Dermis microvascular lymphatic vessel endothelial cell (primary cell): ENCODE data around the gene FOXR1. TPM values are rescaled to one million over a fixed set of nuclear protein-coding genes. Genes with fewer than 3 reads are reported as not detected.
A peak's percentile ranks its signal among the peaks of the same experiment; 100 is the strongest.

Experiments used
- DNase-seq, 2 donors: peaks; one replicate each; pipeline versions ENCODE4 v3.0.0 to v3.0.0-alpha.2; 2010; ENCODE audit warnings: low read depth in 2 of 2
- total RNA-seq: library from RNA; depleted of rRNA; stranded (reverse); fragments of >200 nt; gene quantifications from 2 replicates; pipeline ENCODE4 v1.2.1, GENCODE V29; 2014

The FOXR1 gene
- total RNA-seq, 1 donor from 2014 or later = not detected

DNA sequence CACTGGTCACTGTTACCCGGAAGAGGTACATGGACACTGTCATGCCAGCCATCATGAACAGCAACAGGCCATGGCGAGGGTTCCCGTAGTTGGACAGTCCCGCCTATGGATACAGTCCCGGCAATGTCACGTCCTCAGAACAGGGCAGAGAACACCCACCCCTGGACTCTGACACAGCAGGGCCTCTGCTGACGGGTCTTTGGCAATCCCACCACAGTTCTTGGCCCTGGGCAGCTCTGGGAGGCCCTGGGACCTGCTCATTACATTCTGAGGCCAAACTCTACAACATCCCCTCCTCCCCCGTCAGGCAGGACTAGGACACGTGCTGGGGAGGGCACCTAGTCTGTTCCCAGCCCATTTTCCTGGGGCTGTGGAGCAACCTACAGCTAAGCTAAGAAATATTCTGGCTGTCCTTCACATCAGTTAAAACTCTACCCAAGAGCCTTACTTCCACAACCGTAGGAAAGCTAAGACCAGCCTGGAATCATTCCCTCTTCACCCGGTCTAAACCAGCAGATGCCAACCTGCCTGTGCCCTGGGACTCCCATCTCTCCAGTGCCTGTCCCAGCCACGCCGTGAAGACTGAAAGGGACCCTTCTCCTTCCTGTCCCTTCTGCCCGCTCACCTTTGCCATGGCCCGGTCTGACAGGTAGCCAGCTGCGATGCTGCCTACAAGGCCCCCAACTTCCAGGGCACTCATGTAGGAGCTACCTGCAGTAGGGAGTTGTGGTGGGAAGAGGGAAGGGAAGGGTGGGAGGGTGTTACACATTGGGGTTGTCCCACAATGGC lies 54.6 kb downstream of the FOXR1 start:
- no peak for DNase-seq

DNA sequence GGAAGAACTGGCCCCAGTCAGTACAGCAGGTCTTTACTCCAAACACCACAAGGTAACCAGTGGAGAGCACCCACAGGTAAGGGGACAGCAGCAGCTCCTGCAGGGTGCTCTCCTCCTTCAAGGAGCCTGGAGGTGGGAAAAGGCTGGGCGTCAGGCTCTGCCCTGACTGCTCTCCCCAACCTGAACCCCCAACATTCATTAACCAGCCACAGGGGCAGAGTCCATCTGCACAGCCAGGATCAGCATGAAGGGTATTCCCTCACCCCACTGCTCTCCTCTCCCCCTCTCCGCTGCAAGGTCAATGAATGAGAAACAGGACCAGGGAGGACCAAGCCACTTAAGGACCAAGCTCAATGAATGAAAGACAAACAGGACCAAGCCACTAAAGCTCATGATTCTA lies 55.4 kb downstream of the FOXR1 start:
- DNase-seq = no peak

GRCh38 chr11:119027561-119028345 lies 56.2 kb downstream of the FOXR1 start:
- DNase-seq = no peak

DNA sequence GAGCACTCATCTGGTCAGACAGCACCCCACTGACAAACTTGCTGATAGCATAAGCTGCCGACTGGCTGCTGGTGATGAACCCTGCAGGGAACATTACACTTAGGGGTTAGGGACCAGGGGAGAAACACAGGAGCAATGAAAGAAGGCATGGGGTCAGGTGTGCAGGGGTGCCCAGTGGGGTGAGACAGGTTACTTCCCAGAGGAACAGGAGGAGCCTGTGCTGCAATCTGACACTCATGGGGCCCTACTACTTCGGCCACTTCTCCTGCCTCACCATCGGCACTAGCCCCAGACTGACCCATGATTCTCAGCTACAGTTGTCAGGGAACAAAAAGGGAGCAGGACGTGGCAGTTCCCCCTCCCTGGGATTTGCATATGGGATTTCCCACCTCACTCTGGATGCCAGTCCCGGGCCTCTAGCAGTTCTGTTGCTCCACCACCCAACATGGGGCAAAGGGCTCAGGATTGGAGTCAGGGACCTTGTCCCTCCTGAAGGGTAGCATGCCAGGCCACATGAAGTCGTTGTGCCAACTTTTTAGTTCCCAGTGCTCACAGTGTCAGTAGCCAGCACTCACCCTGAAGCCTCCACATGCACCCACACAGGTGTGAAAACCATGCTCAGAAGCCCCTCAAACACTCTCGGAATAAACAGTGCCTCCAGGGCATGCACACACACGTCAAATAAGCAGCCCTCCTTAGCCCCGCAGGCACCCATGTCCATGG lies 56.9 kb downstream of the FOXR1 start:
- no peak for DNase-seq

DNA sequence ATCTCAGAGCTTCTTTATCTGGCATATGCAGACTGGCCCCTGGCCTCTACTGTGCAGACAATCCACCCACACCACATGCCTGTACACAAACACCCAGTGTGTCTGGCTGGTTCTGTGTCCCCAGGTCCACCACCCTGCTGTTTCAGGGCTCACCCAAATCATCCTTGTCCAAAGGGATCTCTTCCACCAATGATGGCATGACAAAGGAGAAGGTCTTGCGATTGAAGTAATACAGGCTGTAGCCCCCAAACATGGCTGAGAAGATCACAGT lies 57.4 kb downstream of the FOXR1 start:
- DNase-seq = no peak

DNA sequence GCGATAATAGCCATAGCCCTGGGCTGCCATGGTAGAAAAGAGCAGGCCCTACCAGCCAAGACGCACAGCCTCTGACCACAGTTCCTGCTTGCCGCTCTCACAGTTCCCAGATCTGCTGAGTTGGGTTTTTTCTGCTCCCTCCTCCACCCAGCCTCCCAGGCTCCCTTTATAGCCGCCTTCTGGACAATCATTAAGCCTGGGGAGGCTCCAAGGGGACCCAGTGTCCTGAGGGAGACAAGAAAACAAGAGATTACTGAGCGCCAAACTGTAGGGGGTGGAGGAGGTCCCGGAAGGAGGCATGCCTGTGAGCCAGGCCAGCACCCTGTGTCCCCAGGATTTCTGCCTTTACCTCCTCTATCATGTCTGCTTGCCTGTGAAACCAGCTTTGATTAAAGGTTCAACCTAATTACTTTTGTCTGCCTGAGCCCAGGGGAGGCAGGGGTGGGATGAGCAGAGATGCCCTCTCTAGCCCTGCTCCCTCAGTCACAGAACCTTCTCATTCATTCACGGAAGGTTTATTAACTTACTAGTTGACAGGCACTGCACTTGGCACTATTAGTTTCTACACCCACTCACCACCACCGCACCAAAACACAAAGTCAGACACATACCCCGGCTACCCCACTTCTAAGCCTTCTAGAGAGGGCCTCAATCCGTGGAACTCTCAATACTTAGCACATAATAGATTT lies 57.9 kb downstream of the FOXR1 start:
- no peak for DNase-seq

DNA sequence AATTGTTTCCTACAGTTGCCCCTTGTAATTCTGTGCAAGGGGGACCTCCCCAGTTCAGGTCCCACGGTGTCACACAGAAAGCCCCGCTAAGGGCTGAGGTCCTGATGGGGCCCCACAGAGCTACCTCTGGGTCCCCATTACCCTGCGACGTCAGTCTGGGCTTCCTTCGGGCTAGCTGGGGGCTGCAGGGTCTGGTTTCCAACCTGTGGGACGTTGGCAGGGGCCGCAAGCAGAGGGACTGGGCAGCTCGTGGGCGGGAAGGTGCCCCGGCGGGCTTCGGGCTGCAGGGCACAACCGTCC lies 58.4 kb downstream of the FOXR1 start:
- no peak for DNase-seq

GRCh38 chr11:119030329-119031047 lies 58.9 kb downstream of the FOXR1 start, which contains the start of gene SLC37A4:
Gene SLC37A4 (minus strand): TSS chr11:119030877.
- DNase-seq = peak; percentile 93 to 97

Other genes with a start within 250 kb of the FOXR1 start
- gene DDX6, start 180.6 kb upstream of the FOXR1 start, total RNA-seq = 85.2 and 92.0 TPM in 2 replicates
- gene CXCR5, start 87.9 kb upstream of the FOXR1 start, total RNA-seq = not detected in 2 replicates
- 4.5 and 8.2 TPM in 2 replicates for gene BCL9L, start 45.8 kb upstream of the FOXR1 start, total RNA-seq
- not detected in 2 replicates for gene UPK2, start 15.5 kb upstream of the FOXR1 start, total RNA-seq
- gene CENATAC, start 26.4 kb downstream of the FOXR1 start, total RNA-seq = 6.2 and 8.7 TPM in 2 replicates
- gene RPS25, start 46.6 kb downstream of the FOXR1 start, total RNA-seq = 458 and 629 TPM in 2 replicates
- gene TRAPPC4, start 47.0 kb downstream of the FOXR1 start, total RNA-seq = 64.7 and 74.2 TPM in 2 replicates
- gene SLC37A4, start 59.1 kb downstream of the FOXR1 start, total RNA-seq = 14.5 and 18.1 TPM in 2 replicates
- gene HYOU1, start 85.4 kb downstream of the FOXR1 start, total RNA-seq = 146 and 148 TPM in 2 replicates
- gene VPS11, start 96.1 kb downstream of the FOXR1 start, total RNA-seq = 20.0 and 34.8 TPM in 2 replicates
- gene HMBS, start 113.1 kb downstream of the FOXR1 start, total RNA-seq = 3.8 and 4.5 TPM in 2 replicates
- gene DPAGT1, start 130.1 kb downstream of the FOXR1 start, total RNA-seq = 10.5 and 17.6 TPM in 2 replicates
- gene C2CD2L, start 135.6 kb downstream of the FOXR1 start, total RNA-seq = 1.7 and 3.4 TPM in 2 replicates
- 11.3 and 16.4 TPM in 2 replicates for gene HINFP, start 149.8 kb downstream of the FOXR1 start, total RNA-seq
- gene ABCG4, start 177.3 kb downstream of the FOXR1 start, total RNA-seq = under 0.01 TPM in 1 of 2 replicates, not detected in the other
- 11.0 and 16.1 TPM in 2 replicates for gene NLRX1, start 197.0 kb downstream of the FOXR1 start, total RNA-seq
- not detected in 2 replicates for gene NHERF4, start 213.7 kb downstream of the FOXR1 start, total RNA-seq
- 7.4 and 9.4 TPM in 2 replicates for gene CBL, start 234.6 kb downstream of the FOXR1 start, total RNA-seq